HG02678 (cell line): ENCODE measurements around the gene GNG10.
"Not testable (repeated sequence)": the region's sequence is repeated elsewhere in the genome, so short reads cannot be mapped to it uniquely, and the experiment has no call there.

Experiments used
- ATAC-seq: cut with Tn5 transposase; IDR thresholded peaks from one replicate; pipeline ENCODE4 v1.9.1; 2021; ENCODE audit warnings: mild to moderate bottlenecking, moderate library complexity; ENCODE audit not compliant: unreplicated experiment

The GNG10 gene

DNA sequence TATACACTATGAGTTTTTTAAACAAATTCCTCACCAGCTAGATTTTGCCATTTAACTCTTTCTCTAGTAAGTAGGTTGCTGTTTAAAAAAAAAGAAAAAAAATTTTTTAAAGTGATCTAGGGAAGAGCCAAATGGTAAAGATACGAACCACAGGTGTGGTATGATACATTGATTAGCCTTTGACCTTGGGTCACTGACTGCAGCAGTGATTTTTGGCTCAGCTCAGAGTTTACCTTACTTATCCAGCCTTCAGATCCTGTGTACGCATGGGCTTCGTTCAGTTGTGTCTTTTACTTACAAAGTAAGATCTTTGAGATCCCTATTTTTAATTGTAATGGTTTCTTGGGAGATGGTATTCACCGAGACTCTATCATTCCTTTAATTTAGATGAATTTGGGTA is 12.4 kb upstream of the GNG10 start:
- no peak for ATAC-seq

GRCh38 chr9:111657051-111657450 is 4.4 kb upstream of the GNG10 start:
- no peak for ATAC-seq

- no peak for ATAC-seq
These were observed 2.5 kb upstream of the GNG10 start for GRCh38 chr9:111658943-111659342.

DNA sequence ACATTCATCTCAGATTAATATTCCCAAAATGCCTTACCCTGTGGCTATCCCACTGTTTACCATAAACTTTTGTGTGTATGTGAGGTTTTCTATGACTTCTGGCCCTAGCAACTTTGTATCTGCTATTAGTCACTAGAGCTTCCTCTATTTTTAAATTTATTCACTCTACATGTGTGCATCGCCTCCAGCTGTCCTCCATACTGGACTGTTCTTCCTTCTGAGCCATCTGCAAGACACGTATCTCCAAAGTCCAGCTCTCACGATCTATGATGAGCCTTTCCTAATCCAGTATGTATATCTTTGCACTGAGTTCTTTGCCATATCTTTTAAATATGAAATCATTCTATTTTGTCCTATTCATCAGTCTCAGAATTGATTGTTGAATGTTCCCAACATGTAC is 1.7 kb upstream of the GNG10 start:
- ATAC-seq = no peak

- ATAC-seq = peak; percentile 29
These were observed 557 bp downstream of the GNG10 start for GRCh38 chr9:111661802-111662521.

DNA sequence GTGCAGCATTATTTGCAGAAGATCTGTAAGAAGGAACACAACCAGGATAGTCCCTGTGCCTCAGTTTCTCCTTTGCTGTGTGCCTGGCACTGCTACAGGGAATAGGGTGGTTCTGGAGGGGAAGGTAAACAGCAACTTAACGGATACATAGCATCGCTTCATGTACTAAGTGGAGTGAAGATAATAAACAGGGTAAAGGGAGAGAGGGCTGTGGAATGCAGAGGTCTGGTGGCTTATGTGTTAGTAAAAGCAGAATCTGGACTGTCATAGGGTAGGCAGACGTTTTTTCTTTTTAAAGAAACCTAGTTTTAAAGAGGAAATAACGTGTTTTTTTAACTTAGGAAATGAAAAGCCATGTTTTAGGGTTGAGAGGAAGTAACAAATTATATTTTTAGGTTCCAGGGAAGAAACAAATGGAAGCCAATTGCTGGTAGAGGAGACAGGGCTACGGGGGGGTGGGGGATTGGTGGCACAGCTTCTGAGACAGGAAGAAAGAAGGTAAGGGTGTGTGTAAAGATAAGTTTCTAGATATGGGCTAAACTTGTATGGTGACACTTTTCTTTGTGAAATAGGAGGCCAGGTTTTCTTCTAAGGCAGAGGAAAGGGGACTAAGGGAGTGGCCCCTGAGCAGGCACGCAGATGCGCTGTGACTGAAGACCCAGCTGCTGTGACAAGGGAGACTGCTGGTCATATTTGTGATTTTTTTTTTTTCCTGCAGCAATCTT is 1.3 kb downstream of the GNG10 start:
- peak; percentile 1 for ATAC-seq

- ATAC-seq = no peak
These were observed 2.0 kb downstream of the GNG10 start for GRCh38 chr9:111663301-111663823.

GRCh38 chr9:111668026-111668573 is 6.7 kb downstream of the GNG10 start:
- no peak for ATAC-seq

GRCh38 chr9:111668601-111669000 is 7.2 kb downstream of the GNG10 start:
- ATAC-seq = not testable (repeated sequence)

- ATAC-seq = no peak
These were observed 12.9 kb downstream of the GNG10 start for GRCh38 chr9:111674319-111674718.

DNA sequence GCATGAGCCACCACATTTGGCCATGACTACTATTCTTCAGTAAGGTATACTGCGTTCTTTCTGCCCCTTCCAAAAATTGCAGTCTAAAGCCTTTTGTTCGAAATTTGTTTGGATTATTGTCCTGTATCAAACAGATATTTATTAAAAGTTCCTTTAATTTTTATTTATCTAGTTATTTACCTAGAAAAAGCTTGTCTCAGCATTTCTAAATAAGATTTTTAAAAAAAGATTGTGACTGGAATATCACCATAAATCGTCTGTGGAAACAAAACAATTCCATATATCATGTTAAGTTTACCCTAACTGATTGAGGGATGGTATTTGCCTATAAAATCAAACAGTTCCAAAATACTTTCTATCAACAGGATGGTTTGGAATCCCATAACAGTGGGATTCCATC is 14.7 kb downstream of the GNG10 start:
- no peak for ATAC-seq

DNA sequence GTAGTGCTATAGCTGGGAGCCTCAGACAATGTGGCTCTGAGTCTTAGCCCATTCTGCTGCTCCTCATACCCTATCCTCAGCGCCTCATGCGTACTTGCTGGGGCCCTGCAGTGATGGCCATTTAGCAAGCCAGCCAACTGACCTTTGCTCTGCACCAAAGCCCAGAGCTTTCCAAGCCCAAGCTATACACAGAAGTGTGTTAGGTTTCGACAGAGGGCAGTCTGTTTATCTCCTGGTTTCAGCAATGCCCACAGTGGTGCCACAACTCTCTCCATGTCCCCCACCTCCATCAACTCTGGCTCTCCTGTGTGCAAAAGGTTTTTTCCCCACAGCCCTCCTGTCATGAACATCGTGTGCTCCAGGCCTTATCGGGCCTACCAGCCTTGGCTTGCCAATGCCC is 16.9 kb downstream of the GNG10 start:
- no peak for ATAC-seq

DNA sequence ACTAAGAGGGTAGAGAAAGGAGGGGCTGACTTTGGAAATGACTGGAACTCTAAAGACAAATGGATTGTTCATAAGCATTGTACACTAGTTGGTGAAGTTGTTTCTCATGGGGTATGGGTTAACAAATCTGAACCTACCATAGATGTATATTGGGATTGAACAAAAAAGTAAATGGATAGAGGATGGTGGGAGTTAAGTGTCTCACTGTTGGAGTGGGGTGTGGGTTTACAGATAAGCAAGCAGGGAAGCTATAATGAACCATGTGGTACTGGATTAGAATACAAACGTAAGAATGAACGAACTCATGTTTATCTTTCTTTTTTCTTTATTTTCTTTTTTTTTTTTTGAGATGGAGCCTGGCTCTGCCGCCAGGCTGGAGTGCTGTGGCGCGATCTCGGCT is 17.8 kb downstream of the GNG10 start:
- no peak for ATAC-seq

DNA sequence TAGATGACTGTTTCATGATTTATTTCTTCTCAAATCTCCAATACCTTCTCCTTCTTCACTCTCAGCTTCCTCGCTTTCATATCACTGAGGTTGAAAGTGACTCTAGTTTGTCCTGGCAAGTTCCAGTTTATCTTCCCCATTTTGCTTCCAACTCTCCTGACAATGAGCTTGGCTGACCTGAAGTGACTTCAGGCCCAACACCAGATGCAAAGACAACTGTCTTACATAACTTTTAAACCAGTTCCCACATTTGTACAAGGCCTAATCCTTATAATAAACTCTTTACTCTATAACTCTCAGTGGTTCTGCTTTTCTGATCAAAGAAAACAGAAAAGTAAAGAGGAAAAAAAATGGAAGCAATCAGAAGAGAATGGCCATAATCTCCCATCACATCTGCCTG is 22.0 kb downstream of the GNG10 start:
- ATAC-seq = no peak

GRCh38 chr9:111691672-111692329 is 30.4 kb downstream of the GNG10 start:
- ATAC-seq = no peak

DNA sequence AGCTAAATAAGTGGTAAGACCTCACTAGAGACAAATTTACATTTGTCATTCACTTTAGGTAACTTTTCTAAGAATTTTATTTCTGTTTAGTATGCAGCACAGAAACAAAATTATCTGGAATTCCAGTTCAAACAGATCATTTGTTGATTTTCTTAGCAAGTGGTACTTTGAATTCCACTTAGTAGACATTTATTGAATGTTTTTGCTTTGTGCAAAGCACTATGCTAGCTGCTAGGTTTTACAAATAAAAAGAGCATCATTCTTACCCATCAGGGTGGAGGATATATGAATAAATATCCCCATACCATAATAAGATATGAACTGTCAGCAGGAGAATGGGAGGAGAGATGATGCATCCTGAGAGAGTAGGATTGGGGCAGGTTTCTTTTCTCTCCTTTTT is 35.4 kb downstream of the GNG10 start:
- ATAC-seq = no peak

DNA sequence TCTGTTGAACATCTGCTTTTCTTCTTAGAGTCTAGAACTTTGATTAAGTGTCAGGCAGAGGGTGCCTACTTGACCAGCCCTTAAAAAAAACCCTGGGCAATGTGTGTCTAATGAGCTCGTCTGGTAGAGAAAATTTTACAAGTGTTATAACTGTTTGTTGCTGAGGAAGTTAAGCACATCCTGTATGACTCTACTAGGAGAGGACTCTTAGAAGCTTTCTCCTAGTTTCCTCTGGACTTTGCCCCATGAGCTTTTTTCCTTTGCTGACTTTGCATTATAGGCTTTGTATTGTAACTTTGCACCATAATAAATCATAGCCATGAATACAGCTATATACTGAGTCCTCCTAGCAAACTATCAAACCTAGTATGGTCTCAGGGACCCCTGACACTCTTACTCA is 39.4 kb downstream of the GNG10 start:
- ATAC-seq = no peak

- ATAC-seq = no peak
These were observed 43.1 kb downstream of the GNG10 start for GRCh38 chr9:111704503-111704902.

DNA sequence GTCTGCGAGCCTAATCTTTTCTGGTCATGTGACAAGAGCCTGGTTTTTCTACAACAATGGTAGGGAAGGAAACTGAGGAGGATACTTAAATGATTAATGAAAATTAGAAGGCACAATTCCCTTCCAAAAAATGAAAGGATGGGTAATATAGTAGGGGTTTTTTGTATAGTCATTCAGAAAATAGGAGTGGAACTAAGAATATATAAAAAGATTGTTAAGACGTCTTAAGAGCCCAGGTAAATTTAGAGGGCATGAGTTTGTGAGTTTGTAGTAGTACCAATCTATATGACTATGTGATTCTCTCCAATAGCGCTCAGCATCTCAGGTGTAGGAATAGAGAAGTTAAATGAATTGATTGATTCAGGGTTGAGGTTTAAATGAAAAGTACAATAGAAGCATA is 50.1 kb downstream of the GNG10 start:
- no peak for ATAC-seq

- no peak for ATAC-seq
These were observed 51.0 kb downstream of the GNG10 start for GRCh38 chr9:111712369-111712768.

DNA sequence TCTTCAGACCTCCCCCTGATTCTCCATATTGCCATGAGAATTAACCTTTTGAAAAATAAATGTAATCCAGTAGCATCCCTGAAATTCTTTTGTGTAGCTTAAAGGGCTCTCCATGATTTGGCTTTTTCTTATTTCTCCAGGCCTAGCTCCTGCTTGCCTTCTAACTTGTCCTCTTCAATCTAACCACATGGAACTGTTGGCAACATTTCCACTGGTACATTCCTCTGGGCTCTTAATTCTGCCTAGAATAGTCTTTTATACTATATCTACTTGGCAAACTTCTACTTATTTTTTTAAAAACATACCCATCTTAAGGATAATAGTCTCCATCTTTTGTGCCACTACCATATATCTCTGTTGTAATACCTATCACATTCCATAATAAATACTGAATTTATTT is 54.1 kb downstream of the GNG10 start:
- no peak for ATAC-seq

DNA sequence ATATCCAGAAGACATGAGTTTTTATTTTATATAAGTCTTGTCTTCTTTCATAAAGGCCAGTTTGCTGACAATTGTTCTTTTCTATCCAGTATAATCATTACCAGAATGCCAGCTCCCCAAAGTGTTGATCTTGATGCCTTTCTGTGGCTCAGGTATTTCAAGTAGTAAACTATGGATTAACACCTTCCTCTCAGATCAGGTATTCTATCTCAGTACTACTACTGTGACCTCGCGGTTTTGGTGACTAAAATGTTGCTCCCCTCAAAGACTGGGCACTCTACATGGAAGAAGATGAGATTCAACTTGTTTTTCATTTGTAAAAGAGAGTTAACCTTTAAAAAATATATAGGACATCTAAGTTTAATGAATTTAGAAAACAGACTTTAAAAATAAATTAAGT is 58.1 kb downstream of the GNG10 start:
- no peak for ATAC-seq
